ENCODE results near the gene DUSP1.
"Not testable (repeated sequence)": the region's sequence is repeated elsewhere in the genome, so short reads cannot be mapped to it uniquely, and the experiment has no call there.

The DUSP1 gene, protein sequence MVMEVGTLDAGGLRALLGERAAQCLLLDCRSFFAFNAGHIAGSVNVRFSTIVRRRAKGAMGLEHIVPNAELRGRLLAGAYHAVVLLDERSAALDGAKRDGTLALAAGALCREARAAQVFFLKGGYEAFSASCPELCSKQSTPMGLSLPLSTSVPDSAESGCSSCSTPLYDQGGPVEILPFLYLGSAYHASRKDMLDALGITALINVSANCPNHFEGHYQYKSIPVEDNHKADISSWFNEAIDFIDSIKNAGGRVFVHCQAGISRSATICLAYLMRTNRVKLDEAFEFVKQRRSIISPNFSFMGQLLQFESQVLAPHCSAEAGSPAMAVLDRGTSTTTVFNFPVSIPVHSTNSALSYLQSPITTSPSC

DNA sequence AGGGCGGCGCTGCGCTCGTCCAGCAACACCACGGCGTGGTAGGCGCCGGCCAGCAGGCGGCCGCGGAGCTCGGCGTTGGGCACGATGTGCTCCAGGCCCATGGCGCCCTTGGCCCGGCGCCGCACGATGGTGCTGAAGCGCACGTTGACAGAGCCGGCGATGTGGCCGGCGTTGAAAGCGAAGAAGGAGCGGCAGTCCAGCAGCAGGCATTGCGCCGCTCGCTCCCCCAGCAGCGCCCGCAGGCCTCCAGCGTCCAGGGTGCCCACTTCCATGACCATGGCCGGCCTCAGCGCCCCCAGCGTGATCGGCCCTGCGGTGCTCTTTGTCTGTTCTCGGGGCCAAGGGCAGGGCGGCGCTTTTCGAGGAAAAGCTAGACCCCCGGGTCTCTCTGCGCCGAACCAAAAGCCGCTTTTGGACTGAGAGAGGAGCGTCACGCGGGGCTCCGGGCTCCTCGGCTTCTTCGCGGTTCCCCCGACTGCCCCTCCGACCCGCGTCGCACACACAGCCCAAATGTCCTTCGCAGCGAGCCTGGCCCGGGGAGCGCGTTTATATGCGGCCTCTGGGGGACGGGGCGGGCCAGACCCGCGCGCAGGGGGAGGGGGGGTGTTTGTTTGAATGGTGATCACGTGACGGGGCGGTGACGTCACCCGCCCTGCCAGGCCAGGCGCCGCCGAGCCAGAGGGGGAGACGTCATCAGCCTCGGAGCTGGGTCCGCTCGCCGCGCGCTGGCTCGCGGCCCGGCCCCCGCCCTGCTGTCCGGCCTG is at the start of gene DUSP1:
DUSP1 (minus strand) TSS at position 521 of the 764 bp plus-strand sequence; CDS start at position 278, 243 bp downstream.
- DNase-seq, result peak; percentile 94

DNA sequence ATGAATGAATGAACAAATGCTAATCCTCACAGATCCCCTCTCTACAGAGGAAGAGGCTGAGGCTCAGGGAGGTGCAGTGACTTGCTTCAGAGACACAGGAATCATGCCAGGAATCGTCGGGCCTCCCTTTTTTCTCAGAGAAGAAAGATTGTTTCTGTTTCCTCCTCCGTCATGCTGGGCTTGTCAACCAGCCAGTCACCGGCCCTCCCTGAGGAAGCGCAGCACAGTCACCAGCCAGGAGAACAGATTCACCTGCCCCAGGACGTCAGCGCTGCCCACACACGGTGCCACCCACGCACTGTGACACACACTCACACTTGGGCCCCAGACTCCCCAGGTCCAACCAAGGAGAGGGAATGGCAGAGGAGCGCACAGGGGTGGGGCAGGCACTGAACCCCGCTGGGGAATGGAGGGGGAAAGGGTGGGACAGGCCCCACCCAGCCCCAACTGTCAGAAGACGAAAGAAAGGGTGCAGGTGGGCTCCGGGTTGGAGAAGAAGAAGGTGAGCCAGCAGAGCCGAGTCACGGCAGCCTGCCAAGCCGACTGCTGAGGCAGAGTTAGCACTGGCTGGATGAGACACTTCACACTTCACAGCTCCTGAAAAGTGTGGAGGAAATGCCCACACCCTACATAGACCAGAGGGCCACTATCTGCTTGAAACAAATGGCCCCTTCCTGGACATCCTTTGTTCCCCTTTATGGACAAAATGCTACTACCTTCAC is 49.2 kb upstream of the DUSP1 start:
- no peak for DNase-seq

DNA sequence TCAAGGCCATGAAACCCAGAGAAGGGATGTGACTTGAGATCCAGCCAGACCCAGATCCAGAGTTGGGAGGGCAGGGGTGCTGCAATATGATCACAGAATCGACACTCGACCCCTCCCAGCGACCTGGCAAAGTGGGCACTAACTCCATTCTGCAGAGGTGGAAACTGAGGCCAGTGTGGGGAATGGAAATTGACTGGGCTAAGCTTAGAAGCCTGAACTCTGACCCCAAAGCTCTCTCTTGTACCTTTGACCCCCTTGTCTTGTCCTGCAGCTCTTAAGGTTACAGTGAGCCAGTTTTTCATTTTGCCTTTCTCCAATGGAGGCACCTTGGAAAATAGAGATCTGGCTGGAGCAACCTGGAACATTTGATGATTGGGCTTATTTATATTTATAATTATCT is 48.6 kb upstream of the DUSP1 start:
- DNase-seq, result no peak

DNA sequence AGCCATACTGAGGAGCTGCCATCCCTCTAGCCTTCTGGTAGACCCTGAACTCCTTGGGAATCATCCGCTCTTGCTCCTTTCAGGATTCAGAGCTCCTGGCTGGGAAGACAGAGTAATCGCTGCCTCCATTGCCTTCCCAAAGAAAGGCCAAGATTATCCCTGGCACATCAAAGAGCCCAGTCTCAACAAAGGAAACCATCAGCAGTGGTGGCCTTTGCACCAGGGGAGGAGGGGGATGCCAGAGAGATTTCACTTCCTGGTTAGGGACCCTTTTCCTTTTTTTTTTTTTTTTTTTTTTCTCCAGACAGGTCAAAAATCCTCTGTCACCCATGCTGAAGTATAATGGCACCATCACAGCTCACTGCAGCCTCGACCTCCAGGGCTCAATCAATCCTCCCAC is 47.1 kb upstream of the DUSP1 start:
- no peak for DNase-seq

DNA sequence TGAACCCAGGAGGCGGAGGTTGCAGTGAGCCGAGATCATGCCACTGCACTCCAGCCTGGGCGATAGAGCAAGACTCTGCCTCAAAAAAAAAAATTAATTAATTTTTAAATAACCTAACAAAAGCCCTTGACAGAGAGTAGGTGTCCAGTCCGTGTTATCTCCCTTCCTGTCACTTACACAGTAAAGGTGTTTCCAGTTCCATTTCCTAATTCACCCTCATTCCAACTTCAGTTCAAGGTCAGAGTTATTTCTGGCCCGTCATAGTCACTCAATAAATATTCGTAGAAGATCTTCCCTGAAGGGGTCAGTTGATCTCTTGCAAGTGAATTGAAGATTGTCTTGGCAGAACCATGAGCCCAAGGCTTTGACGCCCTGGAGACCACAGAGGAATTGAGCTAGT is 46.7 kb upstream of the DUSP1 start:
- no peak for DNase-seq

DNA sequence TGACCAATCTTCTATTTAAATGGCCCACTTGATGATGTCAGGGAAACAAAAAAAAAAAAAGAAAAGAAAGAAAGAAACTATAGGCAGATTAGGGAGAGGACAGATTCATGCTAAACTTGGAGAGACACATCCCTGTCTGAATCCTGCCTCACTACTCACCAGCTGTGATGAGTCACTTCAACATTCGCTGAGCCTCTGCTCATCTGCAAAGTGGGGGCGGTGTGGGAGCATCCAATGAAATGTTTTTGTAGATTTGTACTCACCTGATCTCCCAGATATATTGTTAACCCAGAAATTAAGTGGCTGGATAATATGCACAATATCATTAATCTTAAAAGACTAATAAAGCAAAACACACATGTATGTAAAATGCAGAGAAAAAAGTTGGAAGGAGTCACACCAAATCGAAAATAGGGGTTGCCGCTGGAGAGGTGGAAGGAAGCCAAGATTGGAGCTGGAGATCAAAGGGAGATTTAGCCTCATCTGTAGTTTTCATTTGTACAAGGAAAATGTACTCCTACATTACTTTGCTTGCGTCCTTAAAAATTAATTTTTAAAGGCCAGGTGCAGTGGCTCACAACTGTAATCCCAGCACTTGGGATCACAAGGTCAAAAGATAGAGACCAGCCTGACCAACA is 46.0 kb upstream of the DUSP1 start:
- DNase-seq, result no peak

DNA sequence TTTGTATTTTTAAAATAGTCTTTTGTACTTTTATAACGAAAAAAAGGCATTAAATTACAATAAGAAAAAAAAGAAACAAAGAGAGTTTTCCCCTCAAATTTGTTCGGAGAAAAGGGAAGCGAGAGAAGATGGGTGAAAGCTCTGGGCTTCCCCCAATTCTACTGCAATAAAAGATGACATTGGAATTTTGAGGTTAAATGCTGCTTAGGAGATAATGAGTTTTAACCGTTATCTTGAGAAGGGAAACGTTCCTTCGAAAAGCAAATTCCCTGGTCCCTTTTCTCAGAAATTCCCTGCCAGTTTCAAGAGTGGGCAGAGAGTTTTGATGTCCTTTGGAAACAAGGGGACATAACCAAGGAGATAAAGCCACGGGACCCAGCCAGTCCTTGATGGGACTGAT is 44.6 kb upstream of the DUSP1 start:
- DNase-seq, result no peak

DNA sequence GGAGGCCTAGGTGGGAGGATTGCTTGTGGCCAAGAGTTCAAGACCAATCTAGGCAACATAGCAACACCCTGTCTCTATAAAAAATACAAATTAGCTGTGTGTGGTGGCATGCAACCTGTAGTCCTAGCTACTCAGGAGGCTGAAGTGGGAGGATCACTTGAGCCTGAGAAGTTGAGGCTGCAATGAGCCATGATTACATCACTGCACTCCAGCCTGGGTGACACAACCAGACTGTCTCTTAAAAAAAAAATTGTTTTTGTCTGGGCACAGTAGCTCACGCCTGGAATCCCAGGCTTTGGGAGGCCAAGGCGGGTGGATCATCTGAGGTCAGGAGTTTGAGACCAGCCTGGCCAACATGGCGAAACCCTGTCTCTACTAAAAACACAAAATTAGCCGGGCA is 40.0 kb upstream of the DUSP1 start:
- DNase-seq, result not testable (repeated sequence)

DNA sequence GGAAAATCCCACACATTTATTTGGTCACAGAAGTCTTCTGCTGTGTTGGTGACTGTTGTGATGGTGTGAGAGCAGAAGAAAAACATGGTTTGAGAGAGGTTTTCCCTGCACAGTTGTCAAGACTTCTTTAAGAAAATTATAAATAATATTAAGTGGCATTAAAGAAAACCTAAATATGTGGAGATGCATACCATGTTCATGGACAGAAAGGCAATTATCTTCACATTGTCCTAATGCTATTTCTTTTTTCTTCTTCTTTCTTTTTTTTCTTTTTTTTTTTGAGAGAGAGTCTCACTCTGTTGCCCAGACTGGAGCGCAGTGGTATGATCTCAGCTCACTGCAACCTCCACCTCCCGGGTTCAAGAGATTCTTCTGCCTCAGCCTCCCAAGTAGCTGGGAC is 38.8 kb upstream of the DUSP1 start:
- no peak for DNase-seq

DNA sequence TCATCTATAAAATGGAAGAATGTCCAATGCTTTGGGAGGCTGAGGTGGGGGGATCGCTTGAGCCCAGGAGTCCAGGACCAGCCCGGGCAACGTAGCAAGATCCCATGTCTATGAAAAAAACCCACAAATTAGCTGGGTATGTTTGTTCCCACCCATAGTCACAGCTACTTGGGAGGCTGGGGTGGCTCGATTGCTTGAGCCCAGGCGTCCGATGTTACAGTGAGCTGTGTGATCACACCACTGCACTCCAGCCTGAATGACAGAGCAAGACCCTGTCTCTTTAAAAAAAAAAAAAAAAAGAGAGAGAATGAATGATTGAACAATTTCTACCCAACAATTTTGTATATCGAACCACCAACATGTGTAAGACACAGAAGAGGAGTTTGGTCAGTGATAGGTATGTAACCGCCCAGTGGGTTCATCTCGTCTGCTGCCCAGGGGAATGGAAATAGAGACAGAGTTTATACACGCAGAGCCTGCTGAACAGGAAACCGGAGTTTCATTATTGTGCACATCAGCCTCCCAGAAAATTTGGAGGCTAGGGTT is 36.8 kb upstream of the DUSP1 start:
- DNase-seq, result no peak

DNA sequence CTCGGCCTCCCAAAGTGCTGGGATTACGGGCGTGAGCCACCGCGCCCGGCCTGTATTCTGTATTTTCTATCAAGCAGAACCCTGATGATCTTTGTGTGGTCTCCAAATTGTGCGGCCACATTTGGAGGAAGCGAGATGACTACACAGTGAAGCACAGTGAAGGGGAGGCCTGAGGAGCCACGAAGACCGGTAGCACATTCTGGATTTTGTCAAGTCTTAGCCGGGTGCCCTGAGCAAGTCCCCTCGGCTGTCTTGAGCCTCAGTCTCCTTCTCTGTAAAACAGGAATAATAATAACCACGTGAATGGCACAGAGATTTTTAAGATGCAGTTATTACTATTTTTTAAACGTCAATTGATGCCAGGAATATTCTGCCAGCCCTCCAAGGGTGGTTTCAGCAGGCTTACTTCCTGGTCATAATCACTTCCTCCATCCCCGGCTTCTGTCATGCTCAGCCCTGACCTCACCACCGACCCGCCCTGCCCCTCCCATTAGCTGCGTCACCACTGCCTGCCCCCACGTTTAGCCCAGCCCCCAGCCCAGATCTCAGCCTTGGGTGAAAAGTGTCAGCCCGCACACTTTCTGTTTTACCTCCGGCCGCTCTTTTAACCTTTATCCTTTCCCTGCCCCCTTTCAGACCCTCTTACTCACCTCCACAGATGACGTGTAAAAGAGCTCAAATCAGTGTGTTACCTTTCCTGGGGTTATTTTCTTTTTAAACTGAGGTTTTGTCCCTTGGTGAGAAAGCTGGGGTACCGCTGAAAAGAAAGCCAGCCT is 36.1 kb upstream of the DUSP1 start:
- DNase-seq, result peak; percentile 94

DNA sequence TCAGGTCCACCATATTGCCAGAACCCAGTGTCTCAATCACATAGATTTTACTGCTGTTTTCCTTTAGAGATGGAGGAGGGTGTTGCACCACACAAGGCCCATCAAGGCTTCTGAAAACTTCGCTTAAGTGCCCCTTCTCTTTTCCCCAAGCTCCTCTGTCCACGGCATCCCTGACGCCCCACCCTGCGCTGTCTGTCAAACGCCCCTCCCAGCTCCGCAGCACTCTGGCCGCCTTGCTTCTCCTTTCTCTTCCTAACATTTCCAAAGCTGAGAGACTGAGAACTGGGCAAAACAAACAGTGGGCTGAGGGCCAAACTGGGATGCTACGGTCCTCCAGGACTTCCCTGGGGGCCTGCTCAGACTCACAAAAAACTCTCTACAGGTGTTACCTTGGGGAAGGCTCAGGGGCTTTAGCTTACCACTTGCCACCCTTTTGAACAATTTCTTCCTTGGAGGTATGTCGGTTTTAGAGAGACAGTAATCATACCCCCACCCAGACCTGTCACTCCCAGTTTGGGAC is 34.8 kb upstream of the DUSP1 start:
- DNase-seq, result no peak

DNA sequence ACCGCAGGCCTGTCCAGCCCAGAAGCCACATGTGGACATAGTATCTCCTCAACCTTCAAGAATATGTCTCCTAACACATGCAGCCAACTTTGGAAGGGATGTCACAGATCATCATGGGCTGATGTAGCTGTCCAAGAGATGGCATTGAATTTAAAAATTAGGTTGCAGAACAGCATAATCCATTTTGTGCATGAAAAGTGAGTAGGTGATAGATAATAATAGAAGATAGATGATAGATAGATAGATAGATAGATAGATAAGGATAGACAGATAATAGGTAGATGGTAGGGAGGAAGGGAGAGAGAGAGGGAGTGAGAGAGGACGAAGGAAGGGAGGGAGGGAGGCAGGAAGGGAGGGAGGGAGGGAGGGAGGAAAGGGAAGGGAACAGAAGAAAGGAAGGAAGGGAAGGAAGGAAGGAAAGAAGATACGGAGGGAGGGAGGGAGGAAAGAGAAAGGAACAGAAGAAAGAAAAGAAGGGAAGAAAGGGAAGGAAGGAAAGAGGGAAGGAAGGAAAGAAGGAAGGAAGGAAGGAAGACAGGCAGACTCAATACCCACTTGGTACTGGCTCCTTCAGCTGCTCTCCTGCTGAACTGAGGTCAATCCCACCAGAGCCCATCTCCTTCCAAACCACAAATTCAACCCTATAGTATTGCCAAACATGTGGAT is 34.2 kb upstream of the DUSP1 start:
- no peak for DNase-seq

DNA sequence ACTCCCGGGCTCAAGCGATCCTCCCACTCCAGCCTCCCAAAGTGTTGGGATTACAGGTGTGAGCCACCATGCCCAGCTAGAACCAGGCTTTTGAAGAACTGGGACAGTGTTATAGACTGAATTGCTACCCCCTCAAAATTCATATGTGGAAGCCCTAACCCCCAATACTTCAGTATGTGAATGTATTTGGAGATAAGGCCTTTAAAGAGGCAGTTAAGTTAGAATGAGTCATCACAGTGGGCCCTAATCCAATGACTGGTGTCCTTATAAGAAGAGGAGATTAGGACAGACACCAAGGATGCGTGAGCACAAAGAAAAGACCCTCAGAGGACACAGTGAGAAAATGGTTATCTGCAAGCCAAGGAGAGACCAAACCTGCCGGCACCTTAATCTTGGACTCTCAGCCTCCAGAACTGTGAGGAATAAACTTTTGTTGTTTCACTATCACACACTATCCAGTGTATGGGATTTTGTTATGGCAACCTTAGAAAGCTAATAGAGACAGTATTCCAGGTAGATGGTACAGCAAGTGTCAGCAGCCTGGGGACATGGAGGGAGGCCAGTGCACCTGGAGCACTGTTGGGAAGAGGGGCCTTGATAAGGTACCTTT is 31.7 kb upstream of the DUSP1 start:
- DNase-seq, result no peak

DNA sequence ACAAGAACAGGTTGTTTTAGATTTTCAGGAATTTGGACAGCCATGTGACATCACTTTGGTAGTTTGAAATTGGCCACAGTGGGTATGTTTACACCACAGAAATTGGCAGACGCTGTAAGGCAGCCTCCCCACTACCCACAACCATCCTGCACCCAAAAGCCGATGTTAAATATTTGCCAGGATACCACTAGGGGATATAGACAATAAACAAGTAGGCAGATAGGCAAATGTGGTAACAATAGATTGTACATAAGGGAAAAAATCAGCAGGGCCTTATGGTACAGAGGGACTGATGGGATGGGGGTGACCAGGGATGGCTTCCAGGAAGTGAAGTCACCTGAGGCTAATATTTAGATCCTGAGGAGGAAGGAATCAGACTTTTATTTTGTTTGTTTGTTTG is 31.1 kb upstream of the DUSP1 start:
- DNase-seq, result no peak

DNA sequence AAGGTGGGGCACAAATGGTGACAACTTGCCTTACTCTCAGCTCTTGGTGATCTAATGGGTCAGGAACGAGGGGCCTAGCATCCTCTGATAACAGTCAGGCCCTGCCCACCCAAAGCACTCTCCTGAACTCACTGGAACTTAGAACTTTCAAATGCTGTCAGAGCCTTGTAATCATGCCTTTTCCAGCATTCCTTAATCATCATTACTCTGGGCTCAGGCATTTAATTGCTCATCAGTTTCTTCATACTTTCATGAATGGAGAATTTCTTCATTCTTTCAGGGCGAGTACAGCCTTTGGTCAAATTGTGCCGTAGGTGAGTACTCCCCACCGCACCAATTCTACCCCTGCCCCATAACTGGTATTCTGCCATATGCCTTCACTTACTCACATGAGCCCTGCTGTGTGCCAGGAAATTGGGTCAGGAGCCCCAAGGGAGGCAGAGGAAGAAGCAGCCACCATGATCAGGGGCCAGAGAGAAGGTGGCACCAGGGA is 30.2 kb upstream of the DUSP1 start:
- no peak for DNase-seq

DNA sequence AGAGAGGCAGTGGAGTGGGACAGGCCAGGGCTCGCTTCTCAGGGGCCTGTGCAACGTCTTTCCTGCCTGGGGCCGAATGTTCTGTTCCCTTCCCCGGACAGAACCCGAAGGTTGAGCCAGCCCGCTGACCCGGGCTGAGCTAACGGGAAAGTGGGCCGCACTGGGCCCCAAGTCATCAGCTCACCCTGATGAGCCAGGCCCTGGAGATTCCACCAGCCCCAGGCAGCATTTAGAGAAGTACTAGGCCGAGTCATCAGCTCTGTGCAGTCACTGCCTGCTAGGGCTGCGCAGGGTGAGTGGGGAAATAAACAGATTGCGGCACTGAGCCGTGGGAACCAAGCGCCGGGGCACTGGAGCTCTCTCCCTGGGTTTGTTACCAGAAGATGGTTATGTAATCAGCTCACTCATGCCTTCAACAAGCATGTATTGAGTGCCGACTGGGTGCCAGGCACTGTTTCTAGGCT is 29.1 kb upstream of the DUSP1 start:
- no peak for DNase-seq

DNA sequence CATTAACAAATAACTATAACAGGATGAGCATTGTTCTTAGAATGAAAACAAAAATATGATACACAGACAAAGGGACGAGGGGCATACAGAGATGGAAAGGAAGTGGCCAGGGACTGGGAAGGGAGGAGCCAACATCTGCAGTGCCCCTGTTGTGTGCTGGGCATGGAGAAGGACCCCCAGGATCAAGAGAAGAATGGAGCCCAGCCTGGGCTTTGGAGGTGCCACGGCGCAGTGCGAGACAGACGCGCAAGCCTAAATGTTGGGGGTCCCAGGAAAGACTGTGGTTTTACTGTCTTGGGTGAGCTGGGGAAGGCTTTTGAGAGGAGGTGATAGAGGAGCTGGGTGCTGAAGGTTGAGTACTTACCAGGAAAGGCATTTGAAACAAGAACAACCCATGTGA is 28.4 kb upstream of the DUSP1 start:
- DNase-seq, result no peak

DNA sequence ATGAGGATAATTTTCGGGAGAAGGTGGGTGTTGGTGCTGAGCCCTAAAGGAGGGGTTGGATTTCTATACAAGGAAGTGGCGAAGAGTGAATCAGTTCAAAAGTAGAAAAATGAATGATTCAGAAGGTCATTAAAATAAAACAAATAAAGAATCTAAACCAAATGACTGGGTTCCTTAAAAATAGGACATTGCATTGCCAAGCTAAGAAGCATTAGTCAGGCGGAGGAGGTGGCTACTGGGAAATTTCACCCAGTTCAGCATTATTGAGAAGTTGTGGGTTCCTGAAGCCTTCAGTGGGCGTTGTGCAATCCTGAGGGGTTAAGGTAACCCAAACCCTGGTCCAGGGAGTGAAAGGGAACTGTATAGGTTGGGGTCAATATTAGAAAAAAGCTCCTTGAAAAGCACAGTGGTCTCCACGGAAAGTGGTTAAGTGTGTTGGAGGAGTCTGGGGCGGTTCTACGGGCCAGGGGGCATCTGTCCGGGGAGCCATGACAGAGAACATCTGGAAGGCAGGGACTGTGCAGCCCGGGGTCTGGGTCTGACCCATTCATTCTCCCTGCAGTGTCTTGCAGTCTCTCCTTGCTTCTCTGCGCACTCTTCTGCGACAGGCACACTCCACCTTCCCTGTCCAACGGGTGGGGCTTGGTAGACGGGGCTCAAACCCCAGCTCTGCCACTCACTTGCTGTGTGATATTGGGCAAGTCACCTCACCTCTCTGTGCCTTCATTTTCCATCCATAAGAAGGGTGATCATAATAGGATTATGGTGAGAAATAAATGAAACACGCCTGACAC is 27.6 kb upstream of the DUSP1 start:
- no peak for DNase-seq

DNA sequence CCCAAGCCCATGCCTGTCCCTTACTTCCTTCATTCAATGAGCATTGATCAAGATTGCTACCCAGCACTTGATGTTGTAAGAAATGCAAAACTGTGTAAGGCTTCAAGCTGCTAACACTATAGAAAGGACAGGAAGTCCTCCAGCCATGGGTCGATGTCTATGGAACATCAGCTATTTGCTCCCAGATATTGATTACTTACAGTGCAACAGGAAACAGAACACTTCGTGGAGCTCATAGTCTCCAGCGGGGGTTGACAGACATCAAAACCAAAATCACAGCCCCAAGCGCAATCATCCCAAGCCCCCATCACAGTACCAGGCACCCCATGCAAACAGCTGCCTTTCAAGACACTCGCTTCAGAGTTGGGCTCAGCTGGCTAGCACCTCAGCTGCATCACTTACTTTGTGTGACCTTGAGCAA is 26.8 kb upstream of the DUSP1 start:
- no peak for DNase-seq
